Measurements from ENCODE around the gene LAMA4. TPM values are rescaled to one million over a fixed set of nuclear protein-coding genes. Genes with fewer than 3 reads are reported as not detected.

Gene LAMA4
- total RNA-seq, 4 donors from 2014 or later: 229 to 524 (median 468) TPM

GRCh38 chr6:112254921-112255320, 554 bp upstream of the LAMA4 start:
- TF ChIP-seq, protein P1, sequence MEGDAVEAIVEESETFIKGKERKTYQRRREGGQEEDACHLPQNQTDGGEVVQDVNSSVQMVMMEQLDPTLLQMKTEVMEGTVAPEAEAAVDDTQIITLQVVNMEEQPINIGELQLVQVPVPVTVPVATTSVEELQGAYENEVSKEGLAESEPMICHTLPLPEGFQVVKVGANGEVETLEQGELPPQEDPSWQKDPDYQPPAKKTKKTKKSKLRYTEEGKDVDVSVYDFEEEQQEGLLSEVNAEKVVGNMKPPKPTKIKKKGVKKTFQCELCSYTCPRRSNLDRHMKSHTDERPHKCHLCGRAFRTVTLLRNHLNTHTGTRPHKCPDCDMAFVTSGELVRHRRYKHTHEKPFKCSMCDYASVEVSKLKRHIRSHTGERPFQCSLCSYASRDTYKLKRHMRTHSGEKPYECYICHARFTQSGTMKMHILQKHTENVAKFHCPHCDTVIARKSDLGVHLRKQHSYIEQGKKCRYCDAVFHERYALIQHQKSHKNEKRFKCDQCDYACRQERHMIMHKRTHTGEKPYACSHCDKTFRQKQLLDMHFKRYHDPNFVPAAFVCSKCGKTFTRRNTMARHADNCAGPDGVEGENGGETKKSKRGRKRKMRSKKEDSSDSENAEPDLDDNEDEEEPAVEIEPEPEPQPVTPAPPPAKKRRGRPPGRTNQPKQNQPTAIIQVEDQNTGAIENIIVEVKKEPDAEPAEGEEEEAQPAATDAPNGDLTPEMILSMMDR (IDR thresholded peaks at IDR 0.05): no peak
- peak; percentile 10 to 30 for TF ChIP-seq POLR2A (IDR thresholded peaks at IDR 0.05)
- TF ChIP-seq EP300 (IDR thresholded peaks at IDR 0.05): peak in 1 of 2 donors; percentile 80
- peak overlapping the region; percentile 90 to 98 (median 95) for H3K27ac ChIP-seq
- peaks cover 0 to 34% (median 7%) of the 10 kb centered on the region in 4 donors for H3K4me1 ChIP-seq
- peak overlapping the region; percentile 62 to 82 (median 74) for H3K4me3 ChIP-seq
- H3K36me3 ChIP-seq: peaks cover 0 to 2% (median 0%) of the 10 kb centered on the region in 3 donors
- no peaks in the 10 kb centered on the region for H3K27me3 ChIP-seq
- 16 to 18% methylated on average over 3 of the region's 3 CpGs for WGBS, 2 donors
- H3K9me3 ChIP-seq: no peaks in the 10 kb centered on the region
- DNase-seq (ENCODE audit: low spot score in 2 of 2): no peak

DNA sequence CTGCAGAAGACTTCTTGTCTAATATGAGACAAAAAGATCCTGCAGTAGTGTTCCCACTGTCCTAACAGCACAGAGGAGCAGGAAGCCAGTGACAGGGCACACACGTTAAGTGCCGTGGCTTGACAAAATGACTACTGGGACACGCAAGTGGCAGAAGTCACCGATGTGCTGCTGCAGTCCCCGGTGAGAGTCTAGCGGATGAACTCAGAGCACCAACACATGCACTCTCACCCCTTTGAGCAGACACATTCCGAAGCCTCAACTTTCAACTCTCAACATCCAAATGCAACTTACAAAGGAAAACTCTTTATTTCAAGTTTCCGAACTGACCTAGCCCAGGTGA, 898 bp downstream of the LAMA4 start:
- peak overlapping the region; percentile 62 to 82 (median 74) for H3K4me3 ChIP-seq
- 0 to 2% methylated on average over 8 of the region's 8 CpGs for WGBS, 2 donors
- no peak for DNase-seq (ENCODE audit: low spot score in 2 of 2)
- peaks cover 0 to 4% (median 0%) of the 10 kb centered on the region in 3 donors for H3K36me3 ChIP-seq
- TF ChIP-seq POLR2A (IDR thresholded peaks at IDR 0.05) (no peak), EP300 (IDR thresholded peaks at IDR 0.05) (no peak)
- TF ChIP-seq, protein P1 (IDR thresholded peaks at IDR 0.05): no peak
- H3K27ac ChIP-seq: peak overlapping the region; percentile 90 to 98 (median 95)
- H3K27me3 ChIP-seq: no peaks in the 10 kb centered on the region
- H3K9me3 ChIP-seq: no peaks in the 10 kb centered on the region
- H3K4me1 ChIP-seq: peaks cover 0 to 46% (median 14%) of the 10 kb centered on the region in 4 donors

GRCh38 chr6:112252571-112253497, 1.5 kb downstream of the LAMA4 start:
- Histone ChIP-seq H3K27ac (peak overlapping the region; percentile 90 to 98 (median 95)), H3K36me3 (peaks cover 0 to 4% (median 0%) of the 10 kb centered on the region in 3 donors), H3K4me3 (peak overlapping the region; percentile 62 to 82 (median 74)), H3K27me3 (no peaks in the 10 kb centered on the region), H3K4me1 (peaks cover 0 to 49% (median 14%) of the 10 kb centered on the region in 4 donors), H3K9me3 (no peaks in the 10 kb centered on the region)
- no peak for DNase-seq (ENCODE audit: low spot score in 2 of 2)
- 10 to 12% methylated on average over 2 of the region's 2 CpGs for WGBS, 2 donors
- TF ChIP-seq EP300 (IDR thresholded peaks at IDR 0.05) (no peak), POLR2A (IDR thresholded peaks at IDR 0.05) (no peak)
- TF ChIP-seq, protein P1 (IDR thresholded peaks at IDR 0.05): no peak

DNA sequence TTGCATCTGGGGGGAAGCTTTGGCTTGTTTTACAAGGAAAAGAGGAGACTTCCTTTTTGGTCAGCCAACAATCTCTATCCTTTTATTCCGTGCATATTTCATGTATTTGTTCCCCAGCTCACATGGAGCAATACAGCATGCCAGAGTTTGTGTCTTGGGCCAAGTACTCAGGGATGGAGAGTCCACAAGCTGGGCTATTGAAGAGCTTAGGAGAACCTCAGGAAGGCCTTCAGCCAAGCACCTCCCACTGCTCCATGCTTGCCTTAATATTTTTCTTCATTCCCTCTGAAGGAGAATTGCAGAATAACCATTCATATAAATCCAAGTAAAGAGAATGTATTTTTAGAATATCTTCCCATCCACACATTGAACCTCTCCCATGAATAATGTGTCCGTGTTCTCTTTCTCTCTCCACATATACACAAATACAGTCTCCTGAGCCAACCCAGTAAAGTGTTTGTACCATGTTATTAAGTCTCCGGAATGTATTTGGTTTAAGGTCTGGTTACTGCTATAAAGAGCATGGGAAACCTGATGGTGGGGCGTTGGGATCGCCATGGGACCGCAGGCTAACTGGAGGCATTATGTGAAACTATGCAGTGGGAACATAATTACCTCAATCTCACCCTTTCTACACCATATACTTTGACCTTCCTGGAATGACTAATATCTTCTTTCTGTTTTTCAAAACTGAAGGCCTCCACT, 3.0 kb downstream of the LAMA4 start:
- H3K4me1 ChIP-seq: peaks cover 0 to 58% (median 22%) of the 10 kb centered on the region in 4 donors
- WGBS, 2 donors: 21 to 23% methylated on average over 6 of the region's 6 CpGs

More for the DNA sequence above, 3.0 kb downstream of the LAMA4 start:
- TF ChIP-seq, protein P1 (IDR thresholded peaks at IDR 0.05): no peak
- TF ChIP-seq EP300 (IDR thresholded peaks at IDR 0.05) (peak in 1 of 2 donors; percentile 70), POLR2A (IDR thresholded peaks at IDR 0.05) (no peak)
- Histone ChIP-seq H3K36me3 (peaks cover 0 to 4% (median 0%) of the 10 kb centered on the region in 3 donors), H3K27ac (peak overlapping the region; percentile 90 to 98 (median 95)), H3K27me3 (no peaks in the 10 kb centered on the region), H3K9me3 (no peaks in the 10 kb centered on the region), H3K4me3 (peak overlapping the region; percentile 38 to 82 (median 64))
- peak in 1 of 2 donors; percentile 79 for DNase-seq (ENCODE audit: low spot score in 2 of 2)
